Measurements from ENCODE around the gene SLC5A10. TPM values are rescaled to one million over a fixed set of nuclear protein-coding genes. Genes with fewer than 3 reads are reported as not detected.

The SLC5A10 gene
- total RNA-seq, 4 donors from 2014 or later: not detected

DNA sequence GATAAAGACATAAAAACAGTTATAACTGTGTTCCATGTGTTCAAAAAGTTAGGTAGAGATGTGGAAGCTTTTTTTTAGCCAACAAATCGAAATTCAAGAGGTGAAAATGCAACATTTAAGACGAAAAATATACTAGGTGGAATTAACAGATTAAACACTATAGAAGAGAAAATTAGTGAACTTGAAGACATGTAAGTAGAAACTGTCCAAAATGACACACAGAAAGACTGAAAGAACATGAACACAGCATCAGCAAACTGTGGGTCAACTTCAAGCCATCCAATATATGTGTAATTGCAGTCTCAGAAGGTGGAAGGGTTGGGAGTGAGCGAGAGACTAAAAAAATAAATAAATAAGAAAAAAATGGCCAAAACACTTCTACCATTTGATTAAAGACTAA, 43.3 kb downstream of the SLC5A10 start:
- peaks cover 0 to 8% of the 10 kb centered on the region in 2 donors for H3K9me3 ChIP-seq
- no peaks in the 10 kb centered on the region for H3K4me1 ChIP-seq
- TF ChIP-seq POLR2A (IDR thresholded peaks at IDR 0.05): no peak
- TF ChIP-seq, protein P1, sequence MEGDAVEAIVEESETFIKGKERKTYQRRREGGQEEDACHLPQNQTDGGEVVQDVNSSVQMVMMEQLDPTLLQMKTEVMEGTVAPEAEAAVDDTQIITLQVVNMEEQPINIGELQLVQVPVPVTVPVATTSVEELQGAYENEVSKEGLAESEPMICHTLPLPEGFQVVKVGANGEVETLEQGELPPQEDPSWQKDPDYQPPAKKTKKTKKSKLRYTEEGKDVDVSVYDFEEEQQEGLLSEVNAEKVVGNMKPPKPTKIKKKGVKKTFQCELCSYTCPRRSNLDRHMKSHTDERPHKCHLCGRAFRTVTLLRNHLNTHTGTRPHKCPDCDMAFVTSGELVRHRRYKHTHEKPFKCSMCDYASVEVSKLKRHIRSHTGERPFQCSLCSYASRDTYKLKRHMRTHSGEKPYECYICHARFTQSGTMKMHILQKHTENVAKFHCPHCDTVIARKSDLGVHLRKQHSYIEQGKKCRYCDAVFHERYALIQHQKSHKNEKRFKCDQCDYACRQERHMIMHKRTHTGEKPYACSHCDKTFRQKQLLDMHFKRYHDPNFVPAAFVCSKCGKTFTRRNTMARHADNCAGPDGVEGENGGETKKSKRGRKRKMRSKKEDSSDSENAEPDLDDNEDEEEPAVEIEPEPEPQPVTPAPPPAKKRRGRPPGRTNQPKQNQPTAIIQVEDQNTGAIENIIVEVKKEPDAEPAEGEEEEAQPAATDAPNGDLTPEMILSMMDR (IDR thresholded peaks at IDR 0.05): no peak
- intact Hi-C loops (cut with DNase I; ENCODE audit: low total_unique reads): no loop called here
- H3K27ac ChIP-seq: no peak overlapping the region
- no peaks in the 10 kb centered on the region for H3K27me3 ChIP-seq
- DNase-seq: no peak
- no peaks in the 10 kb centered on the region for H3K36me3 ChIP-seq
- H3K4me3 ChIP-seq: no peak overlapping the region

DNA sequence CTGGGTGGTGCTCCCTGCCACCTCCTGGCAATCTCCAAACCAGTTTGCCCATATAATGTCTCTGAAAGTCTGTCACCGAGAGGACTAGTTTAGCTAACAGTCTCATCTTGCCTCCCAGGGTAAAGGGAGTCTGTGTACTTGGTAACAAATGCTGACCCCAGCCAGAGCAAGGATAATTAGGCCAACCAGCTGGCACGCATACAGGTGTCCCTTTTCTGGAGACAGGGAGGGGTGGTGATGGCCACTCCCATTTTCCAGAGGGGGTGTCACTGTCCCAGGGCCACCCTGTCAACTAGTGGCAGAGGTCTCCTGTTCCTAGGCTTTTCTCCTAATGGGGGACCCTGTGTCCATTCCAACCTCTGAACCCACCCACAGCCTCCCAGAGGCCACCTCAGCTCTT, 44.5 kb downstream of the SLC5A10 start:
- H3K27me3 ChIP-seq: no peaks in the 10 kb centered on the region
- intact Hi-C loops (cut with DNase I; ENCODE audit: low total_unique reads): no loop called here
- H3K4me1 ChIP-seq: no peaks in the 10 kb centered on the region
- DNase-seq: no peak
- no peaks in the 10 kb centered on the region for H3K36me3 ChIP-seq
- no peak overlapping the region for H3K4me3 ChIP-seq
- H3K9me3 ChIP-seq: peaks cover 0 to 8% of the 10 kb centered on the region in 2 donors
- TF ChIP-seq POLR2A (IDR thresholded peaks at IDR 0.05): no peak
- TF ChIP-seq, protein P1 (IDR thresholded peaks at IDR 0.05): no peak
- H3K27ac ChIP-seq: no peak overlapping the region

DNA sequence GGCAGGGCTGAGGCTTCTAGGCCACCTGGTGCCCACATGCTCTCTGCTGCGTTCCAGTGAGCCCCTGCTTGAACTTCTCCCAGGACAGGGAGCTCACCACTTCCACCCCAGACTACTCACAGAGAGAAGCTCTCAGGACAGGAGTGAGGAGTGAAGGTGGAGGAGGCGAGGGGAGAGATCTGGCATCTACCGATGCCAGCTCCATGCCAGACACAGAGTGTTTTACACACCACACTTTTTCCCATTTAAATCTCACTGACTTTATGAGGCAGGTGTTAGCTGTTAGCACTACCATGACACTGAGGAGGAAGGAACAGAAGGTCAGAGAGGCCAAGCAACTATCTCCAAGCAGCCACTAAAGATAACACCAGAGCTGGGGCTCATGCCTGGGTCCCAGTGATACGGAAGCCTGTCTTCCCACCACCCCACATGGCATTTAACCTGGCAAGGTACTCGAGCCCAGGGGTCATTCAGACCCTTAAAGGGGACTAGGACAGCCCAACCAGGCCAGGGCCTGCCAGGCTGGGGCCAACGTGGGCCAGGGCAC, 45.8 kb downstream of the SLC5A10 start:
- peaks cover 0 to 8% of the 10 kb centered on the region in 2 donors for H3K9me3 ChIP-seq
- no peak for DNase-seq
- no peaks in the 10 kb centered on the region for H3K4me1 ChIP-seq
- no peak overlapping the region for H3K27ac ChIP-seq
- intact Hi-C loops (cut with DNase I; ENCODE audit: low total_unique reads): no loop called here
- no peak overlapping the region for H3K4me3 ChIP-seq
- TF ChIP-seq, protein P1 (IDR thresholded peaks at IDR 0.05): no peak
- TF ChIP-seq POLR2A (IDR thresholded peaks at IDR 0.05): no peak
- H3K27me3 ChIP-seq: no peaks in the 10 kb centered on the region
- no peaks in the 10 kb centered on the region for H3K36me3 ChIP-seq

DNA sequence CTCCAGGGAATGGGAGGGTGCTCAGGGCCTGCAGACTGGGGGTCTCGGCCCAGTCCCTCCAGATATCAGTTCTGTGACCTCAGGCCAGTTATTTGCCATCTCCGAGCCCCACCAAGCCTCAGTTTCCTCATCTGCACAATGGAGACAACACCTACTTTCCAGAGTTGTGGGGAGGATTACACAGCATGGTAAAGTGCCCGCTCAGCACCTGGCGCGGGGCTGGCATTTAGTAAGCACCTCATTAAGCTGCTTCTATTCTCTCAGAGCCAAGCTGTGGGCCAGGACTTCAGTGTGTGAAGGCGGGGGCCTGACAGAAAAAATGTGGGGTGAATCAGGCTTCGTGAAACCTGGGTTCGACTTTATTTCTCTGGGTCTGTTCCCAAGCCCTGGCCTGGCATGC, 47.4 kb downstream of the SLC5A10 start:
- Histone ChIP-seq H3K36me3 (no peaks in the 10 kb centered on the region), H3K4me1 (no peaks in the 10 kb centered on the region), H3K27me3 (no peaks in the 10 kb centered on the region), H3K27ac (no peak overlapping the region), H3K4me3 (no peak overlapping the region), H3K9me3 (peaks cover 0 to 8% of the 10 kb centered on the region in 2 donors)
- DNase-seq: no peak
- intact Hi-C loops (cut with DNase I; ENCODE audit: low total_unique reads): no loop called here
- no peak for TF ChIP-seq POLR2A (IDR thresholded peaks at IDR 0.05)
- TF ChIP-seq, protein P1 (IDR thresholded peaks at IDR 0.05): no peak

DNA sequence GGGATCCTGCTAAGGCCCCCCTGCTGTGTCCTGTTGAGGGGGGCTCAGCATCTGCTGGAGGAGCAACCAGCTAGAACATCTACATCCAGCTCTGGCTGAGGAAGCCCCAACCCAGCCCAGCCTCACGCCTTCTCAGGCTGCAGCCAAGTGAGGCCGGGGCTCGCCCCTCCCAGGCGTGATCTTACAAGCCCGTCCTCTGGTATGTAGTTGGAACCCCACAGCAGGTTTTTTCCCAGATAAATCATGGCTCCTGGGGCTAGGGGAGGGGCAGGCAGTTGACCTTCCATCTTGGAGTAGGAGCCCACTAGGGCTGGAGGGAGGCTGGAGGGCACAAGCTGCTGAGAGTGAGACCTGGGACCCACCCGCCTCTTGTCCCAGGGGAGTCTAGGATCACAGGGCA, 47.9 kb downstream of the SLC5A10 start:
- intact Hi-C loops (cut with DNase I; ENCODE audit: low total_unique reads): no loop called here
- Histone ChIP-seq H3K27ac (no peak overlapping the region), H3K9me3 (peaks cover 0 to 8% of the 10 kb centered on the region in 2 donors), H3K4me1 (no peaks in the 10 kb centered on the region), H3K4me3 (no peak overlapping the region), H3K27me3 (no peaks in the 10 kb centered on the region), H3K36me3 (no peaks in the 10 kb centered on the region)
- TF ChIP-seq, protein P1 (IDR thresholded peaks at IDR 0.05): no peak
- TF ChIP-seq POLR2A (IDR thresholded peaks at IDR 0.05): no peak
- DNase-seq: no peak
